ENCODE results near the gene EPHA4.

EPHA4 gene

GRCh38 chr2:221429741-221430491 lies 142.2 kb downstream of the EPHA4 start:
- no peak for DNase-seq

GRCh38 chr2:221428896-221429295 lies 143.2 kb downstream of the EPHA4 start:
- DNase-seq, result no peak

- DNase-seq, result peak; percentile 39
Measured at GRCh38 chr2:221426929-221427328, 145.2 kb downstream of the EPHA4 start.

GRCh38 chr2:221425891-221426290 lies 146.2 kb downstream of the EPHA4 start:
- no peak for DNase-seq

- no peak for DNase-seq
Measured at GRCh38 chr2:221425353-221425752, 146.8 kb downstream of the EPHA4 start.

GRCh38 chr2:221423210-221423804 lies 148.8 kb downstream of the EPHA4 start:
- no peak for DNase-seq

- DNase-seq, result no peak
Measured at GRCh38 chr2:221422516-221423209, 149.4 kb downstream of the EPHA4 start.

GRCh38 chr2:221420245-221420644 lies 151.9 kb downstream of the EPHA4 start:
- DNase-seq, result no peak

- no peak for DNase-seq
Measured at GRCh38 chr2:221415789-221416188, 156.3 kb downstream of the EPHA4 start.

GRCh38 chr2:221412978-221413377 lies 159.1 kb downstream of the EPHA4 start:
- no peak for DNase-seq

GRCh38 chr2:221410487-221410886 lies 161.6 kb downstream of the EPHA4 start:
- DNase-seq, result no peak

- DNase-seq, result no peak
Measured at GRCh38 chr2:221407765-221408164, 164.3 kb downstream of the EPHA4 start.

- no peak for DNase-seq
Measured at GRCh38 chr2:221405521-221405920, 166.6 kb downstream of the EPHA4 start.

- no peak for DNase-seq
Measured at GRCh38 chr2:221402072-221402471, 170.0 kb downstream of the EPHA4 start.

- no peak for DNase-seq
Measured at GRCh38 chr2:221400411-221400810, 171.7 kb downstream of the EPHA4 start.

- no peak for DNase-seq
Measured at GRCh38 chr2:221399183-221399582, 172.9 kb downstream of the EPHA4 start.

GRCh38 chr2:221397187-221397586 lies 174.9 kb downstream of the EPHA4 start:
- no peak for DNase-seq

- DNase-seq, result no peak
Measured at GRCh38 chr2:221392228-221392881, 179.7 kb downstream of the EPHA4 start.

- no peak for DNase-seq
Measured at GRCh38 chr2:221390878-221391277, 181.2 kb downstream of the EPHA4 start.

- DNase-seq, result no peak
Measured at GRCh38 chr2:221389904-221390303, 182.2 kb downstream of the EPHA4 start.

GRCh38 chr2:221389421-221389820 lies 182.7 kb downstream of the EPHA4 start:
- DNase-seq, result no peak

GRCh38 chr2:221388891-221389290 lies 183.2 kb downstream of the EPHA4 start:
- DNase-seq, result no peak

- DNase-seq, result no peak
Measured at GRCh38 chr2:221385716-221386115, 186.4 kb downstream of the EPHA4 start.

All from midbrain (tissue), 1 donor.